Astrocyte of the spinal cord (primary cell): ENCODE data around the gene NDP.

ENCODE experiments used
- DNase-seq: peaks from one replicate; pipeline ENCODE4 v3.0.0; 2011; ENCODE audit warnings: low read depth, low spot score
- H3K4me3 ChIP-seq: 2 replicates; pipeline ENCODE4 v1.5.1; 2011; ENCODE audit warnings: low read depth, mild to moderate bottlenecking, low read length, moderate library complexity
- CTCF ChIP-seq: IDR thresholded peaks from 2 replicates; pipeline ENCODE4 v1.5.1; 2012; ENCODE audit warnings: low read depth, mild to moderate bottlenecking, low read length, inconsistent platforms
- in situ Hi-C: cut with HindIII; loops from 2 replicates; pipeline ENCODE4 v1.10.0; 2017; ENCODE audit warnings: low sequenced_read_pairs

Gene NDP

GRCh38 chrX:44012484-44013096 lies 39.4 kb upstream of the NDP start:
- peak; percentile 77 for DNase-seq
- no peak overlapping the region for H3K4me3 ChIP-seq
- in situ Hi-C loops: no loop called here
- TF ChIP-seq CTCF: no peak

GRCh38 chrX:44011506-44011905 lies 38.3 kb upstream of the NDP start:
- no peak overlapping the region for H3K4me3 ChIP-seq
- in situ Hi-C loops: no loop called here
- no peak for DNase-seq
- no peak for TF ChIP-seq CTCF

GRCh38 chrX:44010626-44011025 lies 37.4 kb upstream of the NDP start:
- no peak overlapping the region for H3K4me3 ChIP-seq
- DNase-seq: no peak
- in situ Hi-C loops: no loop called here

GRCh38 chrX:44006081-44006480 lies 32.9 kb upstream of the NDP start:
- TF ChIP-seq CTCF: no peak
- H3K4me3 ChIP-seq: no peak overlapping the region
- DNase-seq: no peak
- in situ Hi-C loops: no loop called here

More at GRCh38 chrX:44010626-44011025, 37.4 kb upstream of the NDP start:
- TF ChIP-seq CTCF: no peak

- no peak overlapping the region for H3K4me3 ChIP-seq
- TF ChIP-seq CTCF: no peak
- no peak for DNase-seq
- in situ Hi-C loops: no loop called here
Observed at GRCh38 chrX:44003975-44004374, 30.8 kb upstream of the NDP start.

- no peak for DNase-seq
- TF ChIP-seq CTCF: no peak
- H3K4me3 ChIP-seq: no peak overlapping the region
- in situ Hi-C loops: no loop called here
Observed at GRCh38 chrX:44002567-44002966, 29.4 kb upstream of the NDP start.

- DNase-seq: no peak
- in situ Hi-C loops: no loop called here
- no peak overlapping the region for H3K4me3 ChIP-seq
- TF ChIP-seq CTCF: no peak
Observed at GRCh38 chrX:43998374-43998773, 25.2 kb upstream of the NDP start.
